Neural progenitor cell (in vitro differentiated cells): Measurements from ENCODE around the gene TNS3.

ENCODE experiments used
- CTCF ChIP-seq: fragments of 200-600 bp; sonication (generic); IDR thresholded peaks from 2 replicates; pipeline ENCODE4 v1.5.1; 2017; ENCODE audit warnings: antibody characterized with exemption, mild to moderate bottlenecking
- EZH2phosphoT487 ChIP-seq: fragments of 200-600 bp; sonication (generic); IDR thresholded peaks from 2 replicates; pipeline ENCODE4 v1.6.1; 2017; ENCODE audit warnings: antibody characterized with exemption

GRCh38 chr7:47382200-47382599, 199.7 kb downstream of the TNS3 start:
- TF ChIP-seq CTCF (no peak), EZH2phosphoT487 (no peak)
